H1 (cell line): ENCODE data around the gene SWI5. TPM values are rescaled to one million over a fixed set of nuclear protein-coding genes. Genes with fewer than 3 reads are reported as not detected.

ENCODE experiments used
- CTCF ChIA-PET: fragments of 300-600 bp; sonication (Branson Sonifier 250); formaldehyde crosslinking; loops from one replicate; lab custom pipeline; 2021; ENCODE audit not compliant: partially characterized antibody; lab: Charles Lee
- POLR2A ChIA-PET: fragments of 300-600 bp; sonication (Branson Sonifier 250); formaldehyde crosslinking; loops from one replicate; lab custom pipeline; 2021; ENCODE audit warnings: inconsistent platforms; ENCODE audit not compliant: partially characterized antibody; lab: Charles Lee
- DNase-seq, 2 experiments: peaks; one replicate each; pipeline versions ENCODE4 v3.0.0 to v3.0.0-alpha.2; 2010 to 2022; ENCODE audit warnings: low spot score in 2 of 2, low read depth in 1 of 2, mixed read lengths in 1 of 2
- FAIRE-seq: peaks from 2 replicates; lab custom pipeline; 2011; peaks lifted over from hg19 to GRCh38; lab: Jason Lieb, UNC
- H2AFZ ChIP-seq: 2 replicates; pipeline ENCODE4 v1.8.1; 2012; ENCODE audit warnings: low read length, inconsistent platforms
- H2AK5ac ChIP-seq: 2 replicates; pipeline ENCODE4 v1.6.1; 2013; ENCODE audit warnings: low read depth, low read length
- H2BK120ac ChIP-seq: replicated peaks from 2 replicates; pipeline ENCODE3; 2013; ENCODE audit warnings: low read depth, low read length, inconsistent platforms
- H2BK12ac ChIP-seq: 2 replicates; pipeline ENCODE4 v1.6.1; 2013; ENCODE audit warnings: low read depth, low read length
- H2BK15ac ChIP-seq: 2 replicates; pipeline ENCODE4 v1.6.1; 2013; ENCODE audit warnings: low read length
- H2BK20ac ChIP-seq: 2 replicates; pipeline ENCODE4 v1.6.1; 2013; ENCODE audit warnings: low read length
- H2BK5ac ChIP-seq: 2 replicates; pipeline ENCODE4 v1.6.1; 2013; ENCODE audit warnings: low read depth, low read length
- H3K14ac ChIP-seq: 2 replicates; pipeline ENCODE4 v1.6.1; 2013; ENCODE audit warnings: inconsistent platforms; ENCODE audit not compliant: insufficient read length
- H3K18ac ChIP-seq: 2 replicates; pipeline ENCODE4 v1.6.1; 2013; ENCODE audit warnings: low read length; ENCODE audit errors: extremely low read depth
- H3K23ac ChIP-seq: 2 replicates; pipeline ENCODE4 v1.6.1; 2013; ENCODE audit warnings: inconsistent platforms; ENCODE audit not compliant: insufficient read length
- H3K23me2 ChIP-seq: 2 replicates; pipeline ENCODE4 v1.6.1; 2013; ENCODE audit warnings: low read depth, low read length
- H3K27ac ChIP-seq: 2 replicates; pipeline ENCODE4 v1.6.1; 2011; ENCODE audit warnings: low read depth, low read length, inconsistent platforms
- H3K27me3 ChIP-seq, 4 experiments: replicated peaks in 1 of 4; 1 replicate in 1 of 4; 2 replicates in 3 of 4; pipeline versions ENCODE4 v1.6.1 to v1.8.1; 2011 to 2013; ENCODE audit warnings: low read length in 3 of 4, mild to moderate bottlenecking in 3 of 4, inconsistent platforms in 2 of 4, mixed read lengths in 2 of 4, moderate library complexity in 1 of 4; ENCODE audit not compliant: control insufficient read depth in 3 of 4, insufficient read depth in 3 of 4; ENCODE audit errors: extremely low read depth in 1 of 4
- H3K36me3 ChIP-seq, 4 experiments: 2 replicates each; pipeline versions ENCODE4 v1.6.1 to v1.8.1; 2011 to 2013; ENCODE audit warnings: mild to moderate bottlenecking in 4 of 4, low read length in 3 of 4, moderate library complexity in 2 of 4, control low read depth in 1 of 4, inconsistent platforms in 1 of 4; ENCODE audit not compliant: insufficient read depth in 4 of 4, control insufficient read depth in 2 of 4
- H3K4ac ChIP-seq: replicated peaks from 2 replicates; pipeline ENCODE3; 2013; ENCODE audit warnings: low read length, low read depth, mixed read lengths, inconsistent platforms; ENCODE audit not compliant: insufficient read length
- H3K4me1 ChIP-seq, 4 experiments: replicated peaks in 1 of 4; 1 replicate in 1 of 4; 2 replicates in 3 of 4; pipeline versions ENCODE4 v1.6.1 to v1.8.1; 2011 to 2013; ENCODE audit warnings: low read length in 3 of 4, inconsistent platforms in 2 of 4, mixed read lengths in 1 of 4; ENCODE audit not compliant: insufficient read depth in 4 of 4, control insufficient read depth in 3 of 4
- H3K4me2 ChIP-seq, 2 experiments: 2 replicates each; pipeline versions ENCODE4 v1.6.1 to v1.8.1; 2011 to 2013; ENCODE audit warnings: low read depth in 2 of 2, low read length in 2 of 2, control low read depth in 1 of 2, inconsistent platforms in 1 of 2, mild to moderate bottlenecking in 1 of 2; ENCODE audit not compliant: insufficient read depth in 1 of 2
- H3K4me3 ChIP-seq, 4 experiments: fragments of 200-600, 300-600 bp in 1 of 4; sonication (generic), shearing (Covaris generic), sonication (Bioruptor Twin) in 1 of 4; 2 replicates each; pipeline versions ENCODE4 v1.5.1 to v1.8.1; 2011 to 2016; ENCODE audit warnings: low read length in 4 of 4, low read depth in 3 of 4, control low read depth in 2 of 4, inconsistent platforms in 2 of 4, mild to moderate bottlenecking in 2 of 4, mixed read lengths in 1 of 4, moderate library complexity in 1 of 4; ENCODE audit not compliant: insufficient read depth in 2 of 4; ENCODE audit errors: extremely low read depth in 1 of 4
- H3K56ac ChIP-seq: replicated peaks from 2 replicates; pipeline ENCODE3; 2013; ENCODE audit warnings: low read depth, mild to moderate bottlenecking, mixed read lengths, low read length, inconsistent platforms; ENCODE audit not compliant: insufficient read length
- H3K79me1 ChIP-seq: 2 replicates; pipeline ENCODE4 v1.6.1; 2013; ENCODE audit warnings: low read depth, low read length, control low read depth
- H3K79me2 ChIP-seq, 2 experiments: 2 replicates each; pipeline versions ENCODE4 v1.6.1 to v1.8.1; 2012 to 2013; ENCODE audit warnings: low read length in 2 of 2, mild to moderate bottlenecking in 2 of 2, inconsistent platforms in 1 of 2; ENCODE audit not compliant: insufficient read depth in 2 of 2, control insufficient read depth in 1 of 2
- H3K9ac ChIP-seq, 4 experiments: replicated peaks in 1 of 4; 1 replicate in 1 of 4; 2 replicates in 3 of 4; pipeline versions ENCODE4 v1.6.1 to v1.8.1; 2011 to 2013; ENCODE audit warnings: low read depth in 3 of 4, low read length in 3 of 4, control low read depth in 2 of 4, mild to moderate bottlenecking in 2 of 4, moderate library complexity in 2 of 4, inconsistent platforms in 1 of 4; ENCODE audit errors: extremely low read depth in 1 of 4
- H3K9me3 ChIP-seq, 2 experiments: 2 replicates each; pipeline versions ENCODE4 v1.6.1 to v1.8.1; 2012 to 2013; ENCODE audit warnings: mild to moderate bottlenecking in 2 of 2, moderate library complexity in 2 of 2, control low read depth in 1 of 2, inconsistent platforms in 1 of 2, low read depth in 1 of 2, low read length in 1 of 2, mixed read lengths in 1 of 2; ENCODE audit not compliant: insufficient read depth in 2 of 2
- H4K20me1 ChIP-seq, 2 experiments: replicated peaks in 1 of 2; 2 replicates each; pipeline versions ENCODE3 to v1.8.1; 2011 to 2013; ENCODE audit warnings: inconsistent platforms in 2 of 2, low read length in 2 of 2, mild to moderate bottlenecking in 1 of 2; ENCODE audit not compliant: insufficient read depth in 2 of 2, control insufficient read depth in 1 of 2
- H4K5ac ChIP-seq: 2 replicates; pipeline ENCODE4 v1.6.1; 2013; ENCODE audit warnings: low read length, low read depth, mixed read lengths, inconsistent platforms; ENCODE audit not compliant: insufficient read length
- H4K8ac ChIP-seq: 2 replicates; pipeline ENCODE4 v1.8.0; 2013; ENCODE audit warnings: mild to moderate bottlenecking, moderate library complexity, low read length, inconsistent platforms; ENCODE audit not compliant: insufficient read depth; ENCODE audit errors: extremely low read depth
- H4K91ac ChIP-seq: replicated peaks from 2 replicates; pipeline ENCODE3; 2013; ENCODE audit warnings: low read length, mixed read lengths, inconsistent platforms; ENCODE audit not compliant: insufficient read length
- CBX8 ChIP-seq: fragments of 300-800, 300-1000 bp; sonication (generic); IDR thresholded peaks from 2 replicates; pipeline ENCODE4 v1.7.1; 2016; ENCODE audit warnings: low read depth, low read length, borderline replicate concordance
- POU5F1 ChIP-seq: IDR thresholded peaks from 2 replicates; pipeline ENCODE4 v1.6.1; 2011; ENCODE audit warnings: low read depth, mild to moderate bottlenecking, low read length, moderate library complexity
- RFX5 ChIP-seq: IDR thresholded peaks from 2 replicates; pipeline ENCODE4 v1.6.1; 2011; ENCODE audit warnings: low read depth, low read length, improper control_type of control experiment, borderline replicate concordance
- TEAD4 ChIP-seq: IDR thresholded peaks from 2 replicates; pipeline ENCODE4 v1.6.1; 2012; ENCODE audit warnings: low read depth, low read length, inconsistent platforms, mixed read lengths
- WGBS, 2 experiments: shearing (Covaris generic) in 1 of 2; methylation state at CpG; one replicate each; pipeline versions ENCODE4 v1.1.6 to v1.1.7; 2013 to 2015; ENCODE audit warnings: low lambda C conversion rate in 2 of 2, mixed read lengths in 2 of 2, inconsistent platforms in 1 of 2, low coverage in 1 of 2, missing lambda C conversion rate in 1 of 2; ENCODE audit not compliant: insufficient replicate concordance in 2 of 2, insufficient coverage in 1 of 2, insufficient read length in 1 of 2; ENCODE audit errors: extremely low coverage in 1 of 2, missing lambda C conversion rate in 1 of 2; 5-methylcytosine and 5-hydroxymethylcytosine counted together
- polyA plus RNA-seq, 7 experiments: library from polyadenylated mRNA; depleted of rRNA in 3 of 7; stranded (reverse) in 5 of 7; unstranded in 2 of 7; fragments of >200 nt in 5 of 7; fragments of 200-250 nt in 2 of 7; gene quantifications; 1 replicate in 5 of 7; 2 replicates in 1 of 7; 4 replicates in 1 of 7; pipeline versions ENCODE4 v1.2.1 to v1.2.3, GENCODE V29; 2011 to 2013; ENCODE audit warnings: missing spikeins in 2 of 7, mixed read lengths in 2 of 7
- total RNA-seq: library from RNA; stranded (reverse); fragmentation: NEBNext Ultra II Directional; extraction: Animal tissue kit (Norgen Biotek cat#: 25700); gene quantifications from 2 replicates; pipeline ENCODE4 v1.2.1, GENCODE V29; 2021

The SWI5 gene
- total and polyA plus RNA-seq, 2 of the 8 experiments (the other 6 are each of a cell fraction or from before 2014, with no cell fraction given), result 29.0 to 59.5 TPM

DNA sequence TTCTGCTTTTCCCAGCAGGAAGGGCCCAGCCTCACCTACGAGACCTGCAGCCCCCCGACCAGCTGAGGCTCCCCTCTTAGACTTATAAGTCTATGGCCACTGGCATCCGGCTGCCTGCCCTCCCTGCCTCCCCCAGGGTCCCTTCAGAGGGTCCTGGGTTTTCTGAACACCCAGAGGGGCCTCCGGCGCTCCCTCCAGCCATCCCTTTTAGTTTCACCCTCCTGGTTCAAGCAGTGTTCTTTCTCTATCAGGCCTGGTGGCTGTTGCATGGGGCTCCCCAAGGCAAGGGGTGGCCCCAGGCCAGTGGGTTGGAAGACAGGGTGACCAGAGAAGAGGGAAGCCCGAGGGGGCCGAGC, 22.1 kb upstream of the SWI5 start:
- H3K27me3 ChIP-seq, result no peaks in the 10 kb centered on the region; a peak in 1 of 7 replicates
- H3K23ac ChIP-seq, result no peak overlapping the region
- H2AK5ac ChIP-seq, result 0 out of 2 replicates have a peak overlapping the region, but pooled peaks have one; percentile 24
- no peak for FAIRE-seq
- no peak overlapping the region for H3K4me2 ChIP-seq
- H3K14ac ChIP-seq, result no peak overlapping the region
- no peak overlapping the region for H3K9ac ChIP-seq
- no peak overlapping the region for H3K4me3 ChIP-seq
- H2BK12ac ChIP-seq, result no peak overlapping the region
- peaks cover 0 to 7% (median 6%) of the 10 kb centered on the region in 4 experiments; a peak in 5 of 7 replicates for H3K4me1 ChIP-seq
- WGBS, 2 experiments, result 86% methylated on average over 5 of the region's 7 CpGs; no CpG with 5 or more reads in 1 of the 2 experiments
- H3K27ac ChIP-seq, result no peak overlapping the region
- no peak overlapping the region for H4K8ac ChIP-seq
- H4K91ac ChIP-seq, result no peak overlapping the region
- peaks cover 4 to 19% (median 8%) of the 10 kb centered on the region in 4 experiments; a peak in 6 of 8 replicates for H3K36me3 ChIP-seq
- no peak overlapping the region for H2BK20ac ChIP-seq
- CTCF ChIA-PET, result interaction anchor here (0.7 to 7.9 kb wide), 10 partner anchors 8 to 179 kb away, joined by 3 to 58 read pairs (median 4); no protein-coding TSS in a partner anchor
- no peak overlapping the region for H4K5ac ChIP-seq
- peaks cover 10 to 25% of the 10 kb centered on the region in 2 experiments for H4K20me1 ChIP-seq
- H3K56ac ChIP-seq, result no peak overlapping the region
- TF ChIP-seq CBX8 (no peak), POU5F1 (no peak), TEAD4 (no peak), RFX5 (no peak)
- TF ChIP-seq, all 59 proteins: peak for 0
- peaks cover 0 to 7% of the 10 kb centered on the region in 2 experiments; a peak in 1 of 4 replicates for H3K79me2 ChIP-seq
- POLR2A ChIA-PET, result interaction anchor here (0.6 to 2.5 kb wide), 12 partner anchors 11 to 130 kb away, joined by 3 to 16 read pairs (median 4); partner anchors contain the start of genes BBLN, GOLGA2 and SWI5
- H2BK120ac ChIP-seq, result no peak overlapping the region
- no peak for DNase-seq
- 0 out of 2 replicates have a peak overlapping the region, but pooled peaks have one; percentile 35 for H2BK5ac ChIP-seq
- H3K18ac ChIP-seq, result no peak overlapping the region
- H2BK15ac ChIP-seq, result no peak overlapping the region
- no peak overlapping the region for H2AFZ ChIP-seq
- peaks cover 8% of the 10 kb centered on the region for H3K79me1 ChIP-seq
- H3K9me3 ChIP-seq, result no peaks in the 10 kb centered on the region
- no peak overlapping the region for H3K4ac ChIP-seq
- peaks cover 11% of the 10 kb centered on the region for H3K23me2 ChIP-seq
